ENCODE results near the gene SCRN2. TPM values are rescaled to one million over a fixed set of nuclear protein-coding genes. Genes with fewer than 3 reads are reported as not detected.

SCRN2 gene
- total RNA-seq, 4 donors from 2014 or later, result 13.9 to 24.8 (median 17.8) TPM

DNA sequence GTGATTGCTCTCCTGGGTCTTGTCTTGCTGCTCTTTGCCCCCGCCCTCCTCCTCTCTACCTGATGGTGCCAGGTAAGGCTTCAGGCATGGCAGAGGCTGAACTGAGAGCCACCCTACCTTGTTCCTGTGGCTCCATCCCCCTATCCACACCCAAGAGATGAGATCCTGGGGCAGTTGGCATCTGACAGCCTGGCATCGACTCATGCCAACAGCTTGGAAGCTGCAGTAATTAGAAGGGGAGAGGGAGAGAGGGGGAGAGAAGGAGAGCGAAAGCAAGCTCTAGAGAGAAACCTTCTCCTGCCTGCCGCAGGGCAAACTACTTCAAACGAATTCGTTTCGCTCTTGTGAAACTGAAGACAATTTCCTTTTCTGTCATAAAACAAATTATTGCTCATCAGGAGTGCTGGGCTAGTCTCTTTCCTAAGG is 23.7 kb upstream of the SCRN2 start:
- intact Hi-C loops (cut with DNase I), result no loop called here
- DNase-seq, result no peak
- H3K36me3 ChIP-seq, result no peaks in the 10 kb centered on the region
- no peaks in the 10 kb centered on the region for H3K9me3 ChIP-seq
- 24 to 37% methylated on average over 6 of the region's 7 CpGs for WGBS, 2 donors
- H3K27me3 ChIP-seq, result peaks cover 0 to 66% (median 0%) of the 10 kb centered on the region in 4 donors
- peak overlapping the region in 2 of 4 donors; percentile 5 to 19 for H3K27ac ChIP-seq
- peaks cover 6 to 29% (median 13%) of the 10 kb centered on the region in 3 donors for H3K4me1 ChIP-seq
- peak overlapping the region in 1 of 4 donors; percentile 6 for H3K4me3 ChIP-seq
- no peak for TF ChIP-seq CTCF (IDR thresholded peaks at IDR 0.05)
- TF ChIP-seq POLR2A (IDR thresholded peaks at IDR 0.05), result no peak

GRCh38 chr17:47862621-47863440 is 21.8 kb upstream of the SCRN2 start:
- no peak overlapping the region for H3K4me3 ChIP-seq
- H3K36me3 ChIP-seq, result no peaks in the 10 kb centered on the region
- 52 to 72% methylated on average over 4 to 6 of the region's 7 CpGs for WGBS, 2 donors
- DNase-seq, result no peak
- no peak overlapping the region for H3K27ac ChIP-seq
- peaks cover 6 to 29% (median 13%) of the 10 kb centered on the region in 3 donors for H3K4me1 ChIP-seq
- TF ChIP-seq POLR2A (IDR thresholded peaks at IDR 0.05) (no peak), CTCF (IDR thresholded peaks at IDR 0.05) (no peak)
- peaks cover 0 to 65% (median 0%) of the 10 kb centered on the region in 4 donors for H3K27me3 ChIP-seq
- intact Hi-C loops (cut with DNase I), result no loop called here
- H3K9me3 ChIP-seq, result no peaks in the 10 kb centered on the region

DNA sequence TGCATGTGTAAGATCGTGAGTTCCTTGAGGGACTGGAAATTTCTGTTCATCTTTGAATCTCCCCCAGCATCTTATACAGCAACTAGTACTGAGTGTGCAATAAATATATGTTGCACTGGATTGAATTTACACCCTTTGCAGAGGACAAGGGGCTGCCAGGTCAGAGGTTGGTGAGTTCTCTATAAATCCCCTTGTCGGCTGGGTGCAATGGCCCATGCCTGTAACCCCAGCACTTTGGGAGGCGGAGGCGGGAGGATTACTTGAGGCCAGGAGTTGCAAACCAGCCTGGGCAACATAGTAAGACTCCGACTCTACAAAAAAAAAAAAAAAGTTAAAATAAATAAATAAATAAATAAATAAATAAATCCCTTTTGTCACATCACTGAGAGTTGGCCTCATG is 19.3 kb upstream of the SCRN2 start:
- Histone ChIP-seq H3K4me1 (peaks cover 6 to 20% (median 13%) of the 10 kb centered on the region in 3 donors), H3K27ac (no peak overlapping the region), H3K27me3 (peaks cover 0 to 69% (median 0%) of the 10 kb centered on the region in 4 donors), H3K9me3 (no peaks in the 10 kb centered on the region), H3K4me3 (no peak overlapping the region), H3K36me3 (no peaks in the 10 kb centered on the region)
- WGBS, 2 donors, result 89 to 93% methylated on average over 5 of the region's 5 CpGs
- intact Hi-C loops (cut with DNase I), result no loop called here
- no peak for DNase-seq
- TF ChIP-seq CTCF (IDR thresholded peaks at IDR 0.05) (no peak), POLR2A (IDR thresholded peaks at IDR 0.05) (no peak)

DNA sequence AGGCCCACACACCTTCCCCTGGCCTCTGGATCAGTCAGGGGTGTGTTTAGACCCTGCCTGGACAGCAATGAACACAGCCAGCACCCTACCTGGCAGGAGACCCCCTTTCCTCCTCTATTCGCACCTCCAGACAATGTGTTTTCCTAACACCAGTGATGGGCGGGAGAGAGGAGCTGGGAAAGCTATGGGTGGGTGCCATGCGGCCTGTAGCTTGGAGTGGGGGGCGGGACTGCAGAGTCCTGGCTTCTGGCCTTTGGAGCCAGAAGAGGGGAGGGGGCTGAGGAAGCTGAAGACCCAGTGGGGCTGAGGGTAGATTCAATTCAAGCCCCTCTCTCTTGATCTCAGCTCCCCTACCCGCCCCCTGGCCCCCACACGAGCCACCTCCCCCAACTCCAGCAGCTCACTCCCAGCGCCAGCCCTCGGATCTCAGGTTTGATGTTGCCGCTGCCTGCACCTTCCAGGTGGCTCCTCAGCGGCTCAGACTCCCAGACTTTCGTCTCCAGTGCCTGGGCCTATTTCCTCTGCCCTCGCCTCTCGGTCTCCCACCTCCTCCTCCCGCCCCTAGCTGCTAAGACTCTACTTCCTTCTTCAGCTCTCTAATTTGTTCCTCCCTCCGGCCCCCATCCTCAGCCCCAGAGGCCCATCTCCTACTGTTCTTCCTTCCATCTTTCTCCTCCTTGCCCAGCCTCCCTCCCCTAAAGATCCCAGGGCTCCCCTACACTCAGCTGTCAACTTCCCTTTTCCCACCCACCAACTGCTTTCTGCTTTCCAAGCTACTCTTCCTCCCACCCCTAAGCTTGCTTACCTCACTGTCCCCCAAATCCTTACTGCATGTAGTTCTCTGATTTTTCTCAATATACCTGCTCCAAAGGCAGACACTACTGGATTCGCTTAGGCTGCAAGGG is 16.7 kb upstream of the SCRN2 start:
- H3K36me3 ChIP-seq, result no peaks in the 10 kb centered on the region
- H3K4me1 ChIP-seq, result peaks cover 3 to 4% (median 4%) of the 10 kb centered on the region in 3 donors
- no peak overlapping the region for H3K4me3 ChIP-seq
- TF ChIP-seq CTCF (IDR thresholded peaks at IDR 0.05), result no peak
- no peak for TF ChIP-seq POLR2A (IDR thresholded peaks at IDR 0.05)
- H3K9me3 ChIP-seq, result no peaks in the 10 kb centered on the region
- H3K27me3 ChIP-seq, result peaks cover 4 to 85% (median 18%) of the 10 kb centered on the region in 4 donors
- DNase-seq, result no peak
- intact Hi-C loops (cut with DNase I), result no loop called here
- H3K27ac ChIP-seq, result no peak overlapping the region
- WGBS, 2 donors, result 72% methylated on average over 12 to 14 of the region's 16 CpGs

DNA sequence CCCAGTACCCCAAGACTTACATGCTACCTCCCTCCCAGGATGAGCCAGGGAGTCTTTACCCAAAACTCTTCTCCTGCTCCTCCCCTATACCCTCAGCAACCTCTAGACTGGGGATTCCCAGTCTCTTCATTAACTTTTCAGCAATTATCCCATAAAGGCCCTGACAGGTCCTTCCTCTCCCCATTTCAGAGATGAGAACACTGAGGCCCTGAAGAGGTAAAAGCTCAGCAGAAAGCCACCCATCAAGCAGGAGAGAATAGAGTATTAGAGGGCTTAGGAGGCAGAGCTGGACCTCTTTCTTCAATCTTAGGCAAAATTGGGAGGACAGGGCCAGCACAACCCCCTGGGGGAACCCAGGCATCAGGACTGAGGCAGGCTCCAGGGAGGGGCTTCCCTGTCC is 15.8 kb upstream of the SCRN2 start:
- TF ChIP-seq CTCF (IDR thresholded peaks at IDR 0.05), result no peak
- TF ChIP-seq POLR2A (IDR thresholded peaks at IDR 0.05), result no peak
- DNase-seq, result no peak
- Histone ChIP-seq H3K36me3 (no peaks in the 10 kb centered on the region), H3K9me3 (no peaks in the 10 kb centered on the region), H3K4me3 (no peak overlapping the region), H3K4me1 (peaks cover 0 to 11% (median 2%) of the 10 kb centered on the region in 3 donors), H3K27me3 (peaks cover 9 to 94% (median 26%) of the 10 kb centered on the region in 4 donors), H3K27ac (no peak overlapping the region)
- intact Hi-C loops (cut with DNase I), result no loop called here
